Nephron progenitor cell (in vitro differentiated cells): ENCODE data around the gene CTSZ.

ENCODE experiments used
- DNase-seq: peaks from one replicate; pipeline ENCODE4 v3.0.0; 2021
- H3K27ac Mint-ChIP-seq: 2 replicates; pipeline ENCODE4 v1.8.0; 2021; ENCODE audit warnings: mild to moderate bottlenecking, moderate library complexity, mixed read lengths
- H3K27me3 Mint-ChIP-seq: 2 replicates; pipeline ENCODE4 v1.8.0; 2021; ENCODE audit warnings: mild to moderate bottlenecking, low read depth, mixed read lengths; ENCODE audit not compliant: poor library complexity
- H3K36me3 Mint-ChIP-seq: 2 replicates; pipeline ENCODE4 v1.8.0; 2021; ENCODE audit warnings: low read depth, mixed read lengths
- H3K4me1 Mint-ChIP-seq: 2 replicates; pipeline ENCODE4 v1.8.0; 2021; ENCODE audit warnings: mixed read lengths
- H3K4me3 Mint-ChIP-seq: 2 replicates; pipeline ENCODE4 v1.8.0; 2021; ENCODE audit warnings: mild to moderate bottlenecking, moderate library complexity, mixed read lengths
- H3K9me3 Mint-ChIP-seq: 2 replicates; pipeline ENCODE4 v1.8.0; 2021; ENCODE audit warnings: mild to moderate bottlenecking, moderate library complexity, mixed read lengths
- CTCF ChIP-seq: fragments of 200-600 bp; sonication (generic); IDR thresholded peaks from 2 replicates; pipeline ENCODE4 v1.5.0; 2021; ENCODE audit warnings: antibody characterized with exemption

CTSZ gene

GRCh38 chr20:58990651-58991445 lies 16.2 kb downstream of the CTSZ start:
- no peak overlapping the region for H3K27ac Mint-ChIP-seq
- H3K36me3 Mint-ChIP-seq, result peaks cover 74% of the 10 kb centered on the region
- no peak overlapping the region for H3K4me3 Mint-ChIP-seq
- H3K4me1 Mint-ChIP-seq, result peaks cover 11% of the 10 kb centered on the region
- H3K9me3 Mint-ChIP-seq, result no peaks in the 10 kb centered on the region
- TF ChIP-seq CTCF, result no peak
- no peak for DNase-seq
- H3K27me3 Mint-ChIP-seq, result no peaks in the 10 kb centered on the region

GRCh38 chr20:58989196-58989595 lies 17.9 kb downstream of the CTSZ start:
- H3K4me1 Mint-ChIP-seq, result peaks cover 25% of the 10 kb centered on the region
- no peak overlapping the region for H3K4me3 Mint-ChIP-seq
- TF ChIP-seq CTCF, result no peak
- H3K36me3 Mint-ChIP-seq, result peaks cover 70% of the 10 kb centered on the region
- H3K27ac Mint-ChIP-seq, result no peak overlapping the region
- DNase-seq, result no peak
- no peaks in the 10 kb centered on the region for H3K27me3 Mint-ChIP-seq
- no peaks in the 10 kb centered on the region for H3K9me3 Mint-ChIP-seq

- no peak overlapping the region for H3K4me3 Mint-ChIP-seq
- DNase-seq, result no peak
- H3K27ac Mint-ChIP-seq, result no peak overlapping the region
- peaks cover 65% of the 10 kb centered on the region for H3K36me3 Mint-ChIP-seq
- no peaks in the 10 kb centered on the region for H3K27me3 Mint-ChIP-seq
- no peaks in the 10 kb centered on the region for H3K9me3 Mint-ChIP-seq
- TF ChIP-seq CTCF, result no peak
- peaks cover 32% of the 10 kb centered on the region for H3K4me1 Mint-ChIP-seq
Observed at GRCh38 chr20:58988565-58988882, 18.5 kb downstream of the CTSZ start.

- H3K4me1 Mint-ChIP-seq, result peaks cover 33% of the 10 kb centered on the region
- no peak for DNase-seq
Observed at GRCh38 chr20:58987790-58988564, 19.1 kb downstream of the CTSZ start.

GRCh38 chr20:58986968-58987517 lies 20.0 kb downstream of the CTSZ start:
- Mint-ChIP-seq H3K27me3 (no peaks in the 10 kb centered on the region), H3K4me3 (no peak overlapping the region), H3K9me3 (no peaks in the 10 kb centered on the region), H3K36me3 (peaks cover 62% of the 10 kb centered on the region), H3K4me1 (peaks cover 41% of the 10 kb centered on the region), H3K27ac (no peak overlapping the region)
- DNase-seq, result no peak
- TF ChIP-seq CTCF, result no peak

More at GRCh38 chr20:58987790-58988564, 19.1 kb downstream of the CTSZ start:
- H3K4me3 Mint-ChIP-seq, result no peak overlapping the region
- TF ChIP-seq CTCF, result no peak
- H3K9me3 Mint-ChIP-seq, result no peaks in the 10 kb centered on the region
- H3K36me3 Mint-ChIP-seq, result peaks cover 63% of the 10 kb centered on the region
- no peak overlapping the region for H3K27ac Mint-ChIP-seq
- no peaks in the 10 kb centered on the region for H3K27me3 Mint-ChIP-seq
